ENCODE data around the gene C10orf105.

Gene C10orf105

DNA sequence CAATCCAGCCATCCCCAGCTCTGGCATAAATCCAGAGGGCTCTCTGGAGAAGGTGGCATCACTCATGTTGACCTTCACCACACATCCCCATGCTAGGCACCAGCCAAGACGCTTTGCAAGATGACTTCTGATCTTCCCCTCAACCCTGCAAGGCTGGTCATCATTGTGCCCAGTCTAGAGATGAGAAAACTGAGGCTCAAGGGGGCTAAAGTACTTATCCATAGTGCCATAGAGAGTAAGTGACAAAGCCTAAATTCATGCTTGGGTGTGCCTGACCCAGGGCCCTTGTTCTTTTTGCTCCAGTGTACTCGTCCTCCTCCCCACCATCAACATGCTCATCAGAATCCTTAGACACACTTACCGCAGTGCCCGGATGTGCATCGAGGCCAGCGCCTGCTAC, 1.7 kb upstream of the C10orf105 start:
- Histone ChIP-seq H3K36me3 (ENCODE audit: control insufficient read depth, insufficient read depth, low read length, severe bottlenecking) (no peaks in the 10 kb centered on the region), H3K4me3 (ENCODE audit: low read length) (no peak overlapping the region), H3K4me1 (ENCODE audit: control insufficient read depth, insufficient read depth, low read length) (peaks cover 12% of the 10 kb centered on the region), H3K27me3 (replicated peaks; ENCODE audit: control insufficient read depth, insufficient read depth, low read length) (no peaks in the 10 kb centered on the region), H3K9me3 (ENCODE audit: control insufficient read depth, low read length) (peaks cover 8% of the 10 kb centered on the region), H3K9ac (ENCODE audit: low read length) (no peak overlapping the region)
- DNase-seq (ENCODE audit: low read depth), result no peak

DNA sequence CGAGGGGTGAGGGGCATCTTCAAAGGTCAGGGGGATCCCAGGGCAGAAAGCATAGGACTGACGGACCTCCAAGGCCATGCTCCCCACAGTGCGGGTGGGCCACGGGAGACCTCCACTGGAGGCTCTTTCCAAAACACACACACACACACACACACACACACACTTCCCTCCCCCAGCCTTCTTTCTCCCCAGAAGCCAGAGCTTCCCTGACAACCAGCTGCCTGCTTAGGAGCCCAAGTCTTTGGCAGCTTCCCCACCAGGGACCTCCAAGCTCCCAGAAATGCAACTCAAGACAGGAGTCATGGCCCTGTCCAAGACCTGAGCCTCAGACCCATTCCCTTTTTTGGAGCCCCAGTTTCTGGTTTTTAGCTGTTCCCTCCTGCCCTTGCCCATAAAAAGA, 710 bp upstream of the C10orf105 start:
- no peak for DNase-seq (ENCODE audit: low read depth)
- Histone ChIP-seq H3K4me3 (ENCODE audit: low read length) (no peak overlapping the region), H3K9me3 (ENCODE audit: control insufficient read depth, low read length) (peaks cover 8% of the 10 kb centered on the region), H3K36me3 (ENCODE audit: control insufficient read depth, insufficient read depth, low read length, severe bottlenecking) (no peaks in the 10 kb centered on the region), H3K4me1 (ENCODE audit: control insufficient read depth, insufficient read depth, low read length) (peaks cover 16% of the 10 kb centered on the region), H3K27me3 (replicated peaks; ENCODE audit: control insufficient read depth, insufficient read depth, low read length) (no peaks in the 10 kb centered on the region), H3K9ac (ENCODE audit: low read length) (no peak overlapping the region)

DNA sequence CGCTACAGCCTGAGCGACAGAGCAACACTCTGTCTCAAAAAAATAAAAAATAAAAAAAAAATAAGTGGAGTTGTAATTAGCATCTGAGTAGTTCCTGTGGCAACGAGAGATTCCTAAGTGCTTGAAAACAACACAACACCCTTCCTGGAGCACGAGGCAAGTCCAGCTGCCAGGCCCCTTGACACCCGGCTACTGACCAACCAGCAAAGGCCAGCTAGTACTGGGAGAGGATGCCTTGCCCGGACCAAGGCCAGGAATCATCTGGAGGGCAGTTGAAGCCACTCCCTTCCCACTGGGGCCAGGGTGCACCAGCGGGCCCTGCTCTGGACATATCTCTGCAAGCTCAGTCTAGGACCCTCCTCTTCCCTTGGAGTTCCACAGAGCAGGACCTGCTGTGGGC, 536 bp downstream of the C10orf105 start:
- H3K4me1 ChIP-seq (ENCODE audit: control insufficient read depth, insufficient read depth, low read length), result peaks cover 28% of the 10 kb centered on the region
- peaks cover 8% of the 10 kb centered on the region for H3K9me3 ChIP-seq (ENCODE audit: control insufficient read depth, low read length)
- no peak overlapping the region for H3K4me3 ChIP-seq (ENCODE audit: low read length)
- no peak overlapping the region for H3K9ac ChIP-seq (ENCODE audit: low read length)
- no peaks in the 10 kb centered on the region for H3K27me3 ChIP-seq (replicated peaks; ENCODE audit: control insufficient read depth, insufficient read depth, low read length)
- H3K36me3 ChIP-seq (ENCODE audit: control insufficient read depth, insufficient read depth, low read length, severe bottlenecking), result no peaks in the 10 kb centered on the region
- no peak for DNase-seq (ENCODE audit: low read depth)

DNA sequence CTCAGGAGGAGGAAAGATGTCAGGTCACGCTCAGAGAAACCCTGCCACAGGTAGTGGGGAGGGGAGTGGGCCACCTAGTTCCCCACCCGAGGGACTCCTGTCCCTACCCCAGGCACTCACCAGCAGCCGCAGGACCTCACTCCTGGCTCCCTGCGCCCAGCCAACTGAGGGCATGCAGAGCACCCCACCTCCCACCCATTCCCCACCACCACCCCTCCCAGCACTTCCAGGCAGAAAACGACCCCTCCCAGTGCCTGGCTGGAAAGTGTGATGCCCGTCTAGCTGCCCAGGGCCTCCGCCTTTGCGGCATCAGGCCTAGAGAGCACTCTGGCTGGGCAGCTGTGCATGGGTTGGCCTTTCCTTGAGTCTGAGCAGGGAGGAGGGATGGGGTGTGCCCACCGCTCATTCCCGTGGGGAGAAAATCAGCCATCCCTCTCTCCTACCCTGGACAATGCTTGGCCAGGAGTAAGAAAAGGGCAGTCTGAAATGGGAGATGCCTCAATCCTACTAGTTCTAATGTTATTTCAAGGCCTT, 1.3 kb downstream of the C10orf105 start:
- Histone ChIP-seq H3K4me3 (ENCODE audit: low read length) (no peak overlapping the region), H3K36me3 (ENCODE audit: control insufficient read depth, insufficient read depth, low read length, severe bottlenecking) (no peaks in the 10 kb centered on the region), H3K9me3 (ENCODE audit: control insufficient read depth, low read length) (peaks cover 8% of the 10 kb centered on the region), H3K27me3 (replicated peaks; ENCODE audit: control insufficient read depth, insufficient read depth, low read length) (no peaks in the 10 kb centered on the region), H3K4me1 (ENCODE audit: control insufficient read depth, insufficient read depth, low read length) (peaks cover 37% of the 10 kb centered on the region), H3K9ac (ENCODE audit: low read length) (no peak overlapping the region)
- no peak for DNase-seq (ENCODE audit: low read depth)

DNA sequence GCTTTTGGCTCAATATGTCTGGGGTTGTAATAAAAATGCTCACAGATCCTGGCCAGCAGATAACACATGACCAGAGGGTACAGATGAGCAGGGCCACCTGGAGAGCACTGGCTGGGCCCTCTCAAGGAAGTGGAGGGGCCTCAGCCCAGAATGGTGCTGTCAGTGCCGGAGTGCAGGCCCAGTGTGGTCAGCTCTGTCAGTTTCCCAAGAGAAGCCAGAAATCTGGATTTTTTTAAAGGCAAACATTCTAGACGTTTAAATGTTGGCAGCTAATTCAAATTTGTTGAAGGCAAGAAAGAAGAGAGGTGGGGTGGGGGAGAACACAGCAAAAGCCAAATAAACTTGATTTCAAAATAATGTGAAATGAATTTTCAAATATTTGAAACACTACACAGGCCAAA, 2.0 kb downstream of the C10orf105 start:
- Histone ChIP-seq H3K36me3 (ENCODE audit: control insufficient read depth, insufficient read depth, low read length, severe bottlenecking) (no peaks in the 10 kb centered on the region), H3K4me1 (ENCODE audit: control insufficient read depth, insufficient read depth, low read length) (peaks cover 43% of the 10 kb centered on the region), H3K4me3 (ENCODE audit: low read length) (no peak overlapping the region), H3K27me3 (replicated peaks; ENCODE audit: control insufficient read depth, insufficient read depth, low read length) (no peaks in the 10 kb centered on the region), H3K9ac (ENCODE audit: low read length) (peak overlapping the region; percentile 61), H3K9me3 (ENCODE audit: control insufficient read depth, low read length) (peaks cover 2% of the 10 kb centered on the region)
- peak; percentile 53 for DNase-seq (ENCODE audit: low read depth)

DNA sequence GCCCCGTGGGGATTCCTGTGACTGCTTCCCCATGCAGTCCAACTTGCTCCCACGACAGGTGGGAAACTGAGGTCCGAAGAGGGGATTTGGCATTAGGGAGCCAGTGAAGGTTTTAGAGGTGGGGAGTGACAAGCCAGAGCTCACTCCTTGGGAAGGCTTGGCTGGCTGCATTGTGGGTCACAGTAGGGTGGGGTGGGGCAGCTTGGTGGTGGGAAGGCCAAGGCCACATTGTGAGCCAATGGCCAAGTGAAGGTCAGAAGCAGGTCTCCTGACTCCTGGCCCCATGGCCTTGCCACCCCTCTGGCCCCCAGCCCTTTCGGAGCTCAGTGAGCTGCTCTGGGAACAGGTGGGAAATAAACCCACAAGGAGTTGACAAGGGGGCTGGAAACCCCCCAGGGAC, 2.5 kb downstream of the C10orf105 start:
- DNase-seq (ENCODE audit: low read depth), result no peak
- Histone ChIP-seq H3K9me3 (ENCODE audit: control insufficient read depth, low read length) (no peaks in the 10 kb centered on the region), H3K4me3 (ENCODE audit: low read length) (no peak overlapping the region), H3K27me3 (replicated peaks; ENCODE audit: control insufficient read depth, insufficient read depth, low read length) (no peaks in the 10 kb centered on the region), H3K36me3 (ENCODE audit: control insufficient read depth, insufficient read depth, low read length, severe bottlenecking) (no peaks in the 10 kb centered on the region), H3K9ac (ENCODE audit: low read length) (no peak overlapping the region), H3K4me1 (ENCODE audit: control insufficient read depth, insufficient read depth, low read length) (peaks cover 44% of the 10 kb centered on the region)

DNA sequence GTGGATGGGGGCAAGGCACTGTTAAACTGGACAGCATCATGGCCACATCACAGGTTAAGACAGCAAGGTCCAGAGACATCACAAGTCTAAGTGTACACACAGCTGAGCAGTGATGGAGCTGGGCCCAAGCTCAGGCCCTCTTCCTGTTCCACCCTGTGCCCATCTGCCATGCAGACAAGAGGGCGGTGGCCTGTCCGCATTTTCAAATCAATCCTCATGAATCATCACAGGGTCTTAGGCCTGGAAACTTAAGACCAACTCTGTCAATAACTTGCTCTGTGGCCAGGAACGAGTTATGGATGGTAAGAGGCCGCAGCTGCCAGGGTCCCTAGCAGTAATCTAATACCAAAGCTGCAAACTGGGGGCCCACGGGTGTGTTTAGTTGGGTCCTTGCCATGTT, 3.2 kb downstream of the C10orf105 start:
- Histone ChIP-seq H3K27me3 (replicated peaks; ENCODE audit: control insufficient read depth, insufficient read depth, low read length) (no peaks in the 10 kb centered on the region), H3K4me1 (ENCODE audit: control insufficient read depth, insufficient read depth, low read length) (peaks cover 44% of the 10 kb centered on the region), H3K4me3 (ENCODE audit: low read length) (no peak overlapping the region), H3K36me3 (ENCODE audit: control insufficient read depth, insufficient read depth, low read length, severe bottlenecking) (no peaks in the 10 kb centered on the region), H3K9me3 (ENCODE audit: control insufficient read depth, low read length) (no peaks in the 10 kb centered on the region), H3K9ac (ENCODE audit: low read length) (no peak overlapping the region)
- no peak for DNase-seq (ENCODE audit: low read depth)

DNA sequence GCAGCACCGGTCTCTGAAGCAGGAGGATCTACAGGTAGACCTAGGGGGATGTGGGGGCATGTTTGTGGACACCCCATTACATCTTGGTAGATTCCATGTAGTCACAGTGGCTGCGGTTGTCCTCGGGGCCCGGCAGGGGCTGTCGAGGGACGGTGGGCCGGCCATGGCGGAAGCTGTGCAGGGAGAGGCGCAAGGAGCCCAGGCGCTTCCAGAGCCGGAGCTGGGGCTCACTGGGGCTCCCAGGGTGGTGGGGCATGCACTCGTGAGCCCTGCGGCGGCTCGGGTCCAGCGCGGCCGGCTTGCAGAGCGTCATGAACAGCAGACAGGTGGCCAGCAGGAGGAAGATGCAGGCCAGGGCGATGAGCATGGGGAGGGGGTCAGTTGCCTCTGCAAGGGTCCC, 3.7 kb downstream of the C10orf105 start:
- Histone ChIP-seq H3K9ac (ENCODE audit: low read length) (no peak overlapping the region), H3K4me3 (ENCODE audit: low read length) (no peak overlapping the region), H3K27me3 (replicated peaks; ENCODE audit: control insufficient read depth, insufficient read depth, low read length) (no peaks in the 10 kb centered on the region), H3K4me1 (ENCODE audit: control insufficient read depth, insufficient read depth, low read length) (peaks cover 47% of the 10 kb centered on the region), H3K9me3 (ENCODE audit: control insufficient read depth, low read length) (no peaks in the 10 kb centered on the region), H3K36me3 (ENCODE audit: control insufficient read depth, insufficient read depth, low read length, severe bottlenecking) (no peaks in the 10 kb centered on the region)
- DNase-seq (ENCODE audit: low read depth), result no peak

DNA sequence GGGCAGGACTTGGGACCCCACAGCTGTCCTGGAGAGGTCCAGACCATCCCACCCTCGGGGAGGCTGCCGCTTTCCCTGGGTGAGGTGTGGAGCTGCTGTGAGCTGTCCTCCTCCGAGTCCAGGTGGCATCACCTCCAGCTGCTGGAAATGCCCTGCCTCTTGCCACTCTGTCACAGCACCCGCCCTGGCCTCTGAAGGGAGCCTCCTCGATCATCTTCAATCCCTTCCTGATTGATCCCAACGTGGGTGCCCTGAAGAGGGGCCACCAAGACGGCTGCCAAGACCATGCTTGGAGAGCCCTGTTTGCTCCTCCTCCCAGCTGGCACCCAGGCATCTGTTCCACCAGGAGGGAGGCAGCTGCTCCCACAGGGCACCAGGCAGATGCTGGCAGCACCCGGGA, 4.6 kb downstream of the C10orf105 start:
- Histone ChIP-seq H3K4me3 (ENCODE audit: low read length) (no peak overlapping the region), H3K9ac (ENCODE audit: low read length) (peak overlapping the region; percentile 86), H3K36me3 (ENCODE audit: control insufficient read depth, insufficient read depth, low read length, severe bottlenecking) (no peaks in the 10 kb centered on the region), H3K4me1 (ENCODE audit: control insufficient read depth, insufficient read depth, low read length) (peaks cover 47% of the 10 kb centered on the region), H3K27me3 (replicated peaks; ENCODE audit: control insufficient read depth, insufficient read depth, low read length) (no peaks in the 10 kb centered on the region), H3K9me3 (ENCODE audit: control insufficient read depth, low read length) (no peaks in the 10 kb centered on the region)
- DNase-seq (ENCODE audit: low read depth), result no peak

DNA sequence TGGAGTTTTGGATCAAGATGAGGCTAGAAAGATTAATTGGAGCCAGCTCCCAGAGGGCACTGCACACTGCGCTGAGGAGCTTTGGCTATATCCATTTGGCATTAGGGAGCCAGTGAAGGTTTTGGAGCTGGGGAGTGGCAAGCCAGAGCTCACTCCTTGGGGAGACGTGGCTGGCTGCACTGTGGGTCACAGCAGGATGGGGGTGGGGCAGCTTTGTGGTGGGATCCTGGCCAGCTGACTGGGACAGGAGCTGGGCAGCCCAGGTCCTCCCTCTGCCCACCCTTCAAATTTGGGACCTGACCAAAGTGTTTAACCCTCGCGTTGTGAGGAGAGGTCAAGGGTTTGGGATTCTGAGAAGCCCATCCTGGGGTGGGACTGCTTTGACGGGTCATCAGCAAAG, 5.0 kb downstream of the C10orf105 start:
- peak overlapping the region; percentile 86 for H3K9ac ChIP-seq (ENCODE audit: low read length)
- peak overlapping the region; percentile 67 for H3K4me3 ChIP-seq (ENCODE audit: low read length)
- no peaks in the 10 kb centered on the region for H3K36me3 ChIP-seq (ENCODE audit: control insufficient read depth, insufficient read depth, low read length, severe bottlenecking)
- peaks cover 47% of the 10 kb centered on the region for H3K4me1 ChIP-seq (ENCODE audit: control insufficient read depth, insufficient read depth, low read length)
- H3K27me3 ChIP-seq (replicated peaks; ENCODE audit: control insufficient read depth, insufficient read depth, low read length), result no peaks in the 10 kb centered on the region
- no peak for DNase-seq (ENCODE audit: low read depth)
- no peaks in the 10 kb centered on the region for H3K9me3 ChIP-seq (ENCODE audit: control insufficient read depth, low read length)

DNA sequence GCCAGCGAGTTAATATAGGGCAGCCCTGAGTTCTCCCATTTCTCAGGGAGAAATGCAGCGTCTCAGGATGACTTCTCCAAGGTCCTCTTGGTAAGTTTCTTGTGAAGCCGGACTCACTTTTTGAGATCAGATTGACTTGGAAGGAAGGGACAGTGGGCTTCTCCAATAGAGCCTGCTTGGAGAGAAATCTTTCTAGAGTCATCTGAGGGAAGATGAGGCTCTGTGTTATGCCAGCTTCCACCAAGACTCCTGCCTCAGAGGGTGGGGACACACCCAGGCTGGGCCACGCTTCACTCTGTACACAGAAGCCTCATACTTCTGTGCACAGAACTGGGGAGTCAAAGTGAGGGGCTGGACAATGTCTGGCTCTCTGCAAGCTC, 5.6 kb downstream of the C10orf105 start:
- Histone ChIP-seq H3K4me3 (ENCODE audit: low read length) (peak overlapping the region; percentile 67), H3K36me3 (ENCODE audit: control insufficient read depth, insufficient read depth, low read length, severe bottlenecking) (no peaks in the 10 kb centered on the region), H3K4me1 (ENCODE audit: control insufficient read depth, insufficient read depth, low read length) (peaks cover 52% of the 10 kb centered on the region), H3K27me3 (replicated peaks; ENCODE audit: control insufficient read depth, insufficient read depth, low read length) (no peaks in the 10 kb centered on the region), H3K9ac (ENCODE audit: low read length) (peak overlapping the region; percentile 86), H3K9me3 (ENCODE audit: control insufficient read depth, low read length) (no peaks in the 10 kb centered on the region)
- DNase-seq (ENCODE audit: low read depth), result no peak
